ENCODE results near the gene MAD1L1. TPM values are rescaled to one million over a fixed set of nuclear protein-coding genes. Genes with fewer than 3 reads are reported as not detected.

The MAD1L1 gene
- total and polyA plus RNA-seq, 3 donors from 2014 or later = 63.1 to 149 (median 94.6) TPM

GRCh38 chr7:2230226-2230625, 2.5 kb downstream of the MAD1L1 start:
- intact Hi-C loops (cut with DNase I; ENCODE audit: low total_unique reads) = no loop called here

DNA sequence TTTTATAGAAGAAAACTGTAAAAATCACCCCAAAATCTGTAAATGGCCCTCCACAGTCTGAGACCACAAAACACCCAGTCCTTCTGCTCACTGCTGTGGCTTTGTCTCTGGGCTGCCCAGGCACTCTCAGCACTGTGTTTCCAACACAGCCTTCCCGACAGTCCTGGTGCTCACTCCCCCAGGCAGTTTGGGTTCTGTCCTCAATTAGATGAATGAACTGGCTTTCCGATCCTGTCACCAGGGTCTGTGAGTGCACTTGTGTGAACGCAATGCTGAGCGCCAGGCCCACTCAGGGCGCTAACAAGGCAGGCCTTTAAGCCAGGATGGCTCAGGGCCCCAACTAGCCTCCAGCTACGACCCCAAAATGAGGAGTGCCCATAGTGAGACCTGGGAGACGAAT, 3.3 kb downstream of the MAD1L1 start:
- Histone ChIP-seq H3K27me3 (no peaks in the 10 kb centered on the region), H3K4me3 (no peak overlapping the region), H3K27ac (no peak overlapping the region), H3K4me1 (peaks cover 11% of the 10 kb centered on the region), H3K9me3 (no peaks in the 10 kb centered on the region), H3K36me3 (ENCODE audit: low read depth, missing control alignments) (no peaks in the 10 kb centered on the region)
- intact Hi-C loops (cut with DNase I; ENCODE audit: low total_unique reads) = no loop called here
- no peak for DNase-seq
- no peak for TF ChIP-seq CTCF (IDR thresholded peaks at IDR 0.05)
- no peak for TF ChIP-seq POLR2A (IDR thresholded peaks at IDR 0.05)
- 92 to 93% methylated on average over 7 of the region's 7 CpGs for WGBS, 2 donors

More at GRCh38 chr7:2230226-2230625, 2.5 kb downstream of the MAD1L1 start:
- TF ChIP-seq POLR2A (IDR thresholded peaks at IDR 0.05) = no peak
- no peak for TF ChIP-seq CTCF (IDR thresholded peaks at IDR 0.05)
- Histone ChIP-seq H3K27ac (no peak overlapping the region), H3K4me1 (peaks cover 11% of the 10 kb centered on the region), H3K9me3 (no peaks in the 10 kb centered on the region), H3K27me3 (no peaks in the 10 kb centered on the region), H3K4me3 (no peak overlapping the region), H3K36me3 (ENCODE audit: low read depth, missing control alignments) (no peaks in the 10 kb centered on the region)
- no peak for DNase-seq
- WGBS, 2 donors = 88 to 96% methylated on average over 7 to 8 of the region's 8 CpGs

GRCh38 chr7:2228921-2229320, 3.8 kb downstream of the MAD1L1 start:
- Histone ChIP-seq H3K4me1 (peaks cover 11% of the 10 kb centered on the region), H3K4me3 (no peak overlapping the region), H3K27ac (no peak overlapping the region), H3K36me3 (ENCODE audit: low read depth, missing control alignments) (no peaks in the 10 kb centered on the region), H3K9me3 (no peaks in the 10 kb centered on the region), H3K27me3 (no peaks in the 10 kb centered on the region)
- DNase-seq = no peak
- TF ChIP-seq CTCF (IDR thresholded peaks at IDR 0.05) = no peak
- TF ChIP-seq POLR2A (IDR thresholded peaks at IDR 0.05) = no peak
- intact Hi-C loops (cut with DNase I; ENCODE audit: low total_unique reads) = no loop called here
- 88 to 89% methylated on average over 8 of the region's 8 CpGs for WGBS, 2 donors

DNA sequence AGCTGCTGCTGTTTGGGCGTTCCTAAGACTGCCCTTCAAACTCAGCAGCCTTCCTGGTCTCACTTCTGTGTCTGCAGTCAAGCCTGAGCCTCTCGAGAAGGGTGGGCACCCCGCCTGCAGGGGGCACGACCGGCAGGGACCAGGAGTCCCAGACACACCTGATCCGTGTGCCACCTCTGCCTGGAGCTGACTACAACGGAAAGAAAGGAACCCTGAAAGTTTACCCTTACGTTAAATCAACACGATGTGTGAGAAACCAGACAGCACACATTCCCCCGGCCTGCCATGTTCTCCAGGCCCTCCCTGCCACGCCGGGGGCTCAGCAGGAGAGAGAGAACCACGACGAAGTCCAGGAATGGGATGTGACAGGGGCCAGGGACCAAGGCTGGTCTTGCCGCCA, 5.0 kb downstream of the MAD1L1 start:
- TF ChIP-seq CTCF (IDR thresholded peaks at IDR 0.05) = no peak
- no peak for TF ChIP-seq POLR2A (IDR thresholded peaks at IDR 0.05)
- intact Hi-C loops (cut with DNase I; ENCODE audit: low total_unique reads) = no loop called here
- Histone ChIP-seq H3K27me3 (no peaks in the 10 kb centered on the region), H3K9me3 (no peaks in the 10 kb centered on the region), H3K4me3 (no peak overlapping the region), H3K4me1 (peaks cover 7% of the 10 kb centered on the region), H3K27ac (no peak overlapping the region), H3K36me3 (ENCODE audit: low read depth, missing control alignments) (no peaks in the 10 kb centered on the region)
- 87 to 92% methylated on average over 7 to 15 of the region's 15 CpGs for WGBS, 2 donors
- DNase-seq = no peak

GRCh38 chr7:2225830-2226229, 6.9 kb downstream of the MAD1L1 start:
- Histone ChIP-seq H3K27me3 (no peaks in the 10 kb centered on the region), H3K4me1 (peaks cover 2% of the 10 kb centered on the region), H3K9me3 (no peaks in the 10 kb centered on the region), H3K36me3 (ENCODE audit: low read depth, missing control alignments) (no peaks in the 10 kb centered on the region), H3K27ac (no peak overlapping the region), H3K4me3 (no peak overlapping the region)
- no peak for TF ChIP-seq POLR2A (IDR thresholded peaks at IDR 0.05)
- no peak for TF ChIP-seq CTCF (IDR thresholded peaks at IDR 0.05)
- WGBS, 2 donors = 95 to 96% methylated on average over 12 to 13 of the region's 13 CpGs
- intact Hi-C loops (cut with DNase I; ENCODE audit: low total_unique reads) = no loop called here
- no peak for DNase-seq
